Liver (tissue), 3 donors: Measurements from ENCODE around the gene DTNB.

Source experiments
- TAF1 ChIP-seq: conservative IDR thresholded peaks from 2 replicates; pipeline ENCODE4 v1.6.1; 2016; ENCODE audit warnings: antibody characterized with exemption, mild to moderate bottlenecking
- TF ChIP-seq, protein P1 (sequence below): fragments of 150-350 bp; IDR thresholded peaks from 2 replicates; pipeline ENCODE4 v1.5.1; 2017; ENCODE audit warnings: improper control_type of control experiment, low read depth, low read length; ENCODE audit not compliant: missing input control
- donor health status: healthy.
- donor health status: healthy.

DNA sequence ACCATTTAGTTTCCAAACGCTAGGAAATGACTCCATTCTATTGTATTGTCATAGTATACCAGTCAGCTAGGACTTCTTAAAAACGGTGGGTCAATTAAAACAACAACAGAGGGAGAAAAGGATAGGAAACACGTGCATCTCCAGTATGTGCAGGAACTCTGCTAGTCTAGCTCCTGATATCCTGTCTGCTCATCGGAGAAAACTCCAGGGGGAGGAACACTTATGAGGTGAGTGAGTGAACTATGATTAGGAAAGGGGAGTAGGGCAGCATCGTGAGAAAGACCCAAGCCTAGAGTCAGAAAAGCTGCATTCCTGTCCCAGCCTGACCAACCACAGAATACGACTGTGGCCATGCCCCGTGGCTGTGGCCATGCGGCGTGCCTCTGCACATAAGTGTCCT is 34.2 kb downstream of the DTNB start:
- no peak for TF ChIP-seq TAF1
- TF ChIP-seq, protein P1, sequence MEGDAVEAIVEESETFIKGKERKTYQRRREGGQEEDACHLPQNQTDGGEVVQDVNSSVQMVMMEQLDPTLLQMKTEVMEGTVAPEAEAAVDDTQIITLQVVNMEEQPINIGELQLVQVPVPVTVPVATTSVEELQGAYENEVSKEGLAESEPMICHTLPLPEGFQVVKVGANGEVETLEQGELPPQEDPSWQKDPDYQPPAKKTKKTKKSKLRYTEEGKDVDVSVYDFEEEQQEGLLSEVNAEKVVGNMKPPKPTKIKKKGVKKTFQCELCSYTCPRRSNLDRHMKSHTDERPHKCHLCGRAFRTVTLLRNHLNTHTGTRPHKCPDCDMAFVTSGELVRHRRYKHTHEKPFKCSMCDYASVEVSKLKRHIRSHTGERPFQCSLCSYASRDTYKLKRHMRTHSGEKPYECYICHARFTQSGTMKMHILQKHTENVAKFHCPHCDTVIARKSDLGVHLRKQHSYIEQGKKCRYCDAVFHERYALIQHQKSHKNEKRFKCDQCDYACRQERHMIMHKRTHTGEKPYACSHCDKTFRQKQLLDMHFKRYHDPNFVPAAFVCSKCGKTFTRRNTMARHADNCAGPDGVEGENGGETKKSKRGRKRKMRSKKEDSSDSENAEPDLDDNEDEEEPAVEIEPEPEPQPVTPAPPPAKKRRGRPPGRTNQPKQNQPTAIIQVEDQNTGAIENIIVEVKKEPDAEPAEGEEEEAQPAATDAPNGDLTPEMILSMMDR: no peak
